ENCODE measurements around the gene CCDC170.
A peak's percentile ranks its signal among the peaks of the same experiment; 100 is the strongest.
"Not testable (repeated sequence)": the region's sequence is repeated elsewhere in the genome, so short reads cannot be mapped to it uniquely, and the experiment has no call there.

The CCDC170 gene

GRCh38 chr6:151493804-151494234 is at the start of gene CCDC170:
Gene CCDC170 (plus strand): TSS chr6:151494017. CDS start chr6:151494129, 112 bp downstream.
- peak in 1 of 3 donors; percentile 0 for DNase-seq (ENCODE audit: low read depth in 3 of 3, low spot score in 1 of 3)

DNA sequence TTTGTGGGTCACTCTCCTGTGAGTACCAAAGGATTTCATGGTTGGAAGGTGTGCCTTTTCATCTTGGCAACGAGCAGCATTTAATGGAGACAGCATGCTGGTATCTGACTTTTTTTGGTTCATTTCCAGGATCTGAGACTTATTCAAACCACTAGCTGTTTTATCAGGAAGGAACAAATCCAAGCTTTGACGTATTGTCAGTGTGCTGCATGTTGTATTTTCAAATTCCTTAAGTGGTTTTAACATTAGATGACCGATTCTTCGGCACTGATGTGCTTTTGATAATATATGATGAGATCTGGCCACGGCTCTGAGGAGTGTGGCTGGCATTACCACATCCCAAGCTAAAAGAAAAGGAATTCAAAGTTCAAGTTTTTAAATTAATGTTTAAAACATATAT is 48.3 kb upstream of the CCDC170 start:
- no peak for DNase-seq (ENCODE audit: low read depth in 3 of 3, low spot score in 1 of 3)

DNA sequence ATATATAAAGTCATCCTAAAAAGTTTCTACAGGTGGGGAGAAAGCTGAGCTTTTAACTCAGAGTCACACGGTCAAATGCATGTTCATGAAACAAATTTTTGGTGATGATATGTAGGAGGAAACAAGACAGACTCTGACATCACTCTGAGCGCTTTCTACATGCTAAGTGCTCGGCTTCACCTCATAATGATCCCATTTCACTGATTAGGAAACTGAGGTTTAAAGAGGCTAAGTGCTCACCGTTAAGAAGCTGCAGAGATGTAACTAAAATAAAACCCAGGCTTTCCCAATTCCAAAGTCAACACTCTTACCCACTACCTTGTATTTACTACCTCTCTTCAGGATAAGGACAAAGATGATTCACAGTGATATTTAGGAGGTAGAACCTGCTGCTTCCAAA is 46.6 kb upstream of the CCDC170 start:
- DNase-seq (ENCODE audit: low read depth in 3 of 3, low spot score in 1 of 3) = no peak

- no peak for DNase-seq (ENCODE audit: low read depth in 3 of 3, low spot score in 1 of 3)
These were observed 45.2 kb upstream of the CCDC170 start for GRCh38 chr6:151448623-151449022.

DNA sequence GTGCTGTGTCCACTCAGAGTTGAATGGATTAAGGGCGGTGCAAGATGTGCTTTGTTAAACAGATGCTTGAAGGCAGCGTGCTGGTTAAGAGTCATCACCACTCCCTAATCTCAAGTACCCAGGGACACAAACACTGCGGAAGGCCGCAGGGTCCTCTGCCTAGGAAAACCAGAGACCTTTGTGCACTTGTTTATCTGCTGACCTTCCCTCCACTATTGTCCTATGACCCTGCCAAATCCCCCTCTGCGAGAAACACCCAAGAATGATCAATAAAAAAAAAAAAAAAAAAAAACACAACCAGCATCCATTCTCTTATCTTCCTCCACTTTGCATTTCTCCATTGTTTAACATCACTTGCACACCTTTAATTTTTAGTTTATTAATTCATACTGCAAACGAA is 42.9 kb upstream of the CCDC170 start:
- not testable (repeated sequence) for DNase-seq (ENCODE audit: low read depth in 3 of 3, low spot score in 1 of 3)

DNA sequence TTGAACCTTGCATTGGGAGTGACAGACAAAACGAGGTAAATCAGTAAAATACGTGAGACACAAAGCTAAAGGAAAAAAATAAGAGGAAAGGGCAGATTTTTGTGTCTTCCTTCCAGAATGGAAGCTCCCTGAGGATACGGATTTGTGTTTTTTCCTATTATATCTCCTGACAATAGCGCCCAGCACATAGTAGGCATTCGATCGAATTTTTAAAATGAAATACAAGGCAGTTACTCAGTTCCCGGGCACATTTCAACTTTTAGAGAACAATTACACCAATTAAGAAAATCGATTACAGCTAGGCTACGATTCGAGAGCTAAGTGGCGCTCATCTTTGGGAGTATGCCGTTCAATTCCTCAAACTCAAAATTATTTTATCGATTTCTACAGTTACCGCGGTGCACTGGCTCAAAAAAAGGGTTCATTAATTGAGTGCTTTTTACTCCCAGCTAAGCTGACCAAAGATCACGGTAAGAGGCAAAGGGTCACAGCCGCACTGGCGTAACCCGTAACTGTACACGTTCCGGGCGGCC is 42.3 kb upstream of the CCDC170 start:
- no peak for DNase-seq (ENCODE audit: low read depth in 3 of 3, low spot score in 1 of 3)

- DNase-seq (ENCODE audit: low read depth in 3 of 3, low spot score in 1 of 3) = peak; percentile 98 to 99 (median 99)
These were observed 41.7 kb upstream of the CCDC170 start, which contains the start of gene RMND1 for GRCh38 chr6:151451950-151452749. Gene RMND1 (minus strand): TSS chr6:151452126. CDS start chr6:151445811, 6,315 bp downstream.

GRCh38 chr6:151452750-151453427 is 40.9 kb upstream of the CCDC170 start:
- no peak for DNase-seq (ENCODE audit: low read depth in 3 of 3, low spot score in 1 of 3)

DNA sequence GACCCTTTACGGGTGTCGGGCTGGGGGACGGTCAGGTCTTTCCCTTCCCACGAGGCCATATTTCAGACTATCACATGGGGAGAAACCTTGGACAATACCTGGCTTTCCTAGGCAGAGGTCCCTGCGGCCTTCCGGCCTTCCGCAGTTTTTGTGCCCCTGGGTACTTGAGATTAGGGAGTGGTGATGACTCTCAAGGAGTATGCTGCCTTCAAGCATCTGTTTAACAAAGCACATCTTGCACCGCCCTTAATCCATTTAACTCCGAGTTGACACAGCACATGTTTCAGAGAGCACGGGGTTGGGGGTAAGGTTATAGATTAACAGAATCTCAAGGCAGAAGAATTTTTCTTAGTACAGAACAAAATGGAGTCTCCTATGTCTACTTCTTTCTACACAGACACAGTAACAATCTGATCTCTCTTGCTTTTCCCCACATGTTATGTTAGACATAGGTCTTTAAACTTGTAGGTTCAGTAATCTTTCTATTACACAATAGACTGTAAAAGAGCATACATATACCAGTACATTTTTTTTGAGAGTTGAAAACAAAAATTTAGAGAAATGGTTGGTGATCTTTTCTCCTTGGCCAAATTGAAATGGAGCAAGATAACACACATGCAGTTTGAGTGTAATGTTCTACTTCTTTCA is 37.9 kb upstream of the CCDC170 start:
- not testable (repeated sequence) for DNase-seq (ENCODE audit: low read depth in 3 of 3, low spot score in 1 of 3)

DNA sequence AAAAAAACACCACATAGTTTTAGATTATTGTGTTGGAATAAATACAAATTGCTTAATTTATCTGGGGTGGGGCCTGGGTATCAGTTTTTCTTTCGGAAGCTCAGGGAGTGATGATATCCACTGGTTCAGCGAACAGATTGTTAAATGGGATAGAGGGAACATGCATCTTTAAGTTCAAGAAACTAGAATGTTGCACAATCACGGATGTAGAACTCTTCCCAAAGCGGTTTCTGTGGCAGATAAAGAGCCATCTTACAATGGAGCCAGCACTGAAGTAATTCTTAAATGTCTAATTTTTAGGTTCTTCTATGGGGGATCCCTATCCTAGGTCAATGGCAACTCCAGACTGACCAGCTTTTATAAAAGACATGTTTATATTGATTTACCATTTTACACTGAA is 32.1 kb upstream of the CCDC170 start:
- DNase-seq (ENCODE audit: low read depth in 3 of 3, low spot score in 1 of 3) = no peak

DNA sequence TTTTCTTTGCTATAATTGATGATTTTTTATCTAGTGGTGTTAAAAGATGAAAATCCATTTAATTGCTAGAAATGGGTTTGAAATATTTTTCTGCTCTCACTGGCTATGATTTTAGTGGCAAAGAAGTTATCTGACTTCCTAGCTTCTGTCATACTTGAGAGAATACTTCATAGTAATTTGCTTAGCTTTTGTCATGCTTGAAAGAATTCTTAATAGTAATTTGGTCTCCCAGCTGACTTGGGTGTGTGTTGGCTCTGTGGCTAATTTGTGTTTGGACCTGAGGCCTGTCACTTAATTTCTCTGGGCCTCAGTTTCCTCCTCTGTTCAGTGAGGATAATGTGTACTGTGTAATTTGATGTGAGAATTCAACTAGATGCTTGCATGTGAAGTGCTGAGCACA is 29.1 kb upstream of the CCDC170 start:
- DNase-seq (ENCODE audit: low read depth in 3 of 3, low spot score in 1 of 3) = no peak

GRCh38 chr6:151475653-151476523 is 17.9 kb upstream of the CCDC170 start:
- peak in 1 of 3 donors; percentile 6 for DNase-seq (ENCODE audit: low read depth in 3 of 3, low spot score in 1 of 3)

- DNase-seq (ENCODE audit: low read depth in 3 of 3, low spot score in 1 of 3) = no peak
These were observed 16.1 kb upstream of the CCDC170 start for GRCh38 chr6:151477726-151478125.

- DNase-seq (ENCODE audit: low read depth in 3 of 3, low spot score in 1 of 3) = no peak
These were observed 15.1 kb upstream of the CCDC170 start for GRCh38 chr6:151478670-151479069.

DNA sequence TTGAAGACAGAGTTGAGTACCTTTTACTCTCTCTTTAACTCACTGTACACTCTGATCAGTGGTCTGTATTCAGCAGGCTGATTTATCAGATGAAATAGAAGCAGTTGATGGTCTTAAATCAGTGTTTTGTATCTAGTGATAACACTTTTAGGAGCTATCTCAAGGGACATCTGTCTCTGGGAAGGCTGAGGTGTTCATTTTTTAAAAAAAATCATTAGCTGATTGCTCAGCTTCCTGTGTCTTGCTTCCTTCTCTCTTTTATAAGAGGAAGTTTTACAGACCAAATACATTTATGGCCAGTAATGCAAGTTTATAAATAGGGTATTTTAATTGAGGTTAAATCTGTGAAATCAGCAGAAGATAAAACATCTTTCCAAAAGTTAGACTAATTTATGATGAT is 12.0 kb upstream of the CCDC170 start:
- DNase-seq (ENCODE audit: low read depth in 3 of 3, low spot score in 1 of 3) = no peak

DNA sequence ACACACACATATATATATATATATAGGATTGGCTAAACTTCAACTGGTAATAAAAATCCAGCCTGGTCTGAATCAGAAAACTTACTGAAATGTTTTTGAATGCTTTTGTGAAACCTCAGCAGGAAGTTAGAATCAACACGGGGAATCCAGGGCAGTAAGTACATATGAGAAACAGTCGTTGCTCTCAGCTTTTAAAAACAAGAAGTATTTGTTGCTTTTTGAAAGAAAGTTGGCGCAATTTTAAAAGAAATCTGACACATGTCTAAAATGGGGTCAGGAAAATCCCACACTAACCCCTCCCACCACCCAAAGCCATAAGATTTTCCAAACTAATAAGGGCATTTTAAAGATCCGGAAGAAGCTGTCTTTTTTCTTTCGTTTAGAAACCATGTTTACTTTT is 11.5 kb upstream of the CCDC170 start:
- DNase-seq (ENCODE audit: low read depth in 3 of 3, low spot score in 1 of 3) = no peak

GRCh38 chr6:151483994-151484393 is 9.8 kb upstream of the CCDC170 start:
- no peak for DNase-seq (ENCODE audit: low read depth in 3 of 3, low spot score in 1 of 3)

DNA sequence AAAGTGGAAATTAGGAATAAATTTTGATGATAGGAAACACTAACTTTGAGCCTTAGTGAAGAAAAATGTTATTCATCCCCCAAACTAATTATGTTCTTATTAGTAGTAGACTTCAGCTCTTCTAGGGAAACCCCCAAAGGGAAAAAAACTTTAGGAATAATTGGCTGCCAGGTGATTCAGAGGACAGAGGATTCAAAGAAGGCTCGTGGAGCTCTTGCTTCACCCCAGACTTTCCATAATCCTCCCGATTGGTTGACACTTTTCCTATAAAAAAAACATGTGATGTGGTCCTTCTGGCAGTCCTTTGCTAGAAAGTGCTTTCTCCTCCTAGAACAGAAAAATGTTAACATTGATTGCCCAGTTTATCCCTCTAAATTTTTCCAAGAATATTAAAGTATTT is 5.6 kb upstream of the CCDC170 start:
- no peak for DNase-seq (ENCODE audit: low read depth in 3 of 3, low spot score in 1 of 3)

DNA sequence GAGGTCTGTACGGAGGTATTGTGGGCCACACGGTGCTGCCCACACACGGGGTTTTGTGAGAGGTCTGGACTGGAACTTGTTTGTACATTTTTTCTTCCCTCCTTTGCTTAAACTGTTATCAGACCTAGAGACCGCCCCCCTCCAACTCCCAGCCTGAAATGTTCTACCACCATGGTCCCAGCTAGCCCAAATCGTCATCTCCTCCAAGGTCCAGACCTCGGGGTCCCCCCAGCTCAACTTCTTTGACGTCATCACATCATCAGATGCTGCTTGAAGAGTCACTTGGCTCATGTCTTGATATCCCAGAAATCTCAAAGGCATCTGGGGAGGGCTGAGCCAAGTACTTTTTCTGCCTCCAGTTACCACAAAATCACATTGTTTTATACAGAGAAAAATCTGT is 2.8 kb upstream of the CCDC170 start:
- no peak for DNase-seq (ENCODE audit: low read depth in 3 of 3, low spot score in 1 of 3)

- no peak for DNase-seq (ENCODE audit: low read depth in 3 of 3, low spot score in 1 of 3)
These were observed 535 bp upstream of the CCDC170 start for GRCh38 chr6:151493161-151493803.
